GM10266 (cell line): ENCODE data around the gene GLI3.

Source experiments
- DNase-seq: peaks from one replicate; pipeline ENCODE4 v3.0.0; 2012; ENCODE audit errors: extremely low spot score
- TF ChIP-seq, protein P1 (sequence below): IDR thresholded peaks from 2 replicates; pipeline ENCODE4 v1.5.1; 2012; ENCODE audit warnings: mild to moderate bottlenecking, low read depth; ENCODE audit not compliant: control insufficient read depth, insufficient read depth; ENCODE audit errors: missing control alignments

Gene GLI3

DNA sequence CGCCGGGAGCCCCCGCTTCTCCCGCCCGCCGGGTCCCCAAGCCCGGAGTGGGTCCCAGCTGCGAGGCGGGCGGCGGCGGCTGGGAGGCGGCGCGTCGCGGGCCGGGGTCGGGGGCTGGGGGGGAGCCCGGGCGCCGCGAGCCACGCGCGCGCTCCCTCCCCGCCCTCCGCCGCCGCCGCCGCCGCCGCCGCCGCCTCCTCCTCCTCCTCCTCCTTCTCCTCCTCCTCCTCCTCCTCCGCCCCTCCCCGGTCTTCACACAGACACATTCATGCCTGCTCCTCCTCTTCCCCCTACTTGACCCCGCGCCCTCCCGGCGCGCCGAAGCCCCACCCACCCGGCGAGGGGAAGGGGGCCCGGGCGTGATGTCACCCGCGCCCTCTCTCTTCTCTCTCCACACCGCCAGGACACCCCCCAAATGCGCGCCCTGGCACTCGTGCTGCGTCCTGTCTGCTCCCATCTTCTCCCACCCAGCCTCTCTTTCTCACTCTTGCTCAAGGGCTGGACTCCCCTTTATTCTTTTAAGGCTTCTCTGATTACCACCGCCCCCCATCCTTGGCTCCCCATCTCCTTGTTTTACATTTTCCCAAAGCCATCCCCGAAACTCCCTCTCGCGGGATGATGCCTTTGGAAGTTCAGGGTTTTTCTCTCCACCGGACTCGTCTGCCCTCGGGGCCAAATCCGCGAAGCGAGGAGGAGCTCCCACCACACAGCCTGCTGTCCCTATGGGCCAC lies 967 bp upstream of the GLI3 start:
- DNase-seq: peak; percentile 41
- TF ChIP-seq, protein P1, sequence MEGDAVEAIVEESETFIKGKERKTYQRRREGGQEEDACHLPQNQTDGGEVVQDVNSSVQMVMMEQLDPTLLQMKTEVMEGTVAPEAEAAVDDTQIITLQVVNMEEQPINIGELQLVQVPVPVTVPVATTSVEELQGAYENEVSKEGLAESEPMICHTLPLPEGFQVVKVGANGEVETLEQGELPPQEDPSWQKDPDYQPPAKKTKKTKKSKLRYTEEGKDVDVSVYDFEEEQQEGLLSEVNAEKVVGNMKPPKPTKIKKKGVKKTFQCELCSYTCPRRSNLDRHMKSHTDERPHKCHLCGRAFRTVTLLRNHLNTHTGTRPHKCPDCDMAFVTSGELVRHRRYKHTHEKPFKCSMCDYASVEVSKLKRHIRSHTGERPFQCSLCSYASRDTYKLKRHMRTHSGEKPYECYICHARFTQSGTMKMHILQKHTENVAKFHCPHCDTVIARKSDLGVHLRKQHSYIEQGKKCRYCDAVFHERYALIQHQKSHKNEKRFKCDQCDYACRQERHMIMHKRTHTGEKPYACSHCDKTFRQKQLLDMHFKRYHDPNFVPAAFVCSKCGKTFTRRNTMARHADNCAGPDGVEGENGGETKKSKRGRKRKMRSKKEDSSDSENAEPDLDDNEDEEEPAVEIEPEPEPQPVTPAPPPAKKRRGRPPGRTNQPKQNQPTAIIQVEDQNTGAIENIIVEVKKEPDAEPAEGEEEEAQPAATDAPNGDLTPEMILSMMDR: no peak

DNA sequence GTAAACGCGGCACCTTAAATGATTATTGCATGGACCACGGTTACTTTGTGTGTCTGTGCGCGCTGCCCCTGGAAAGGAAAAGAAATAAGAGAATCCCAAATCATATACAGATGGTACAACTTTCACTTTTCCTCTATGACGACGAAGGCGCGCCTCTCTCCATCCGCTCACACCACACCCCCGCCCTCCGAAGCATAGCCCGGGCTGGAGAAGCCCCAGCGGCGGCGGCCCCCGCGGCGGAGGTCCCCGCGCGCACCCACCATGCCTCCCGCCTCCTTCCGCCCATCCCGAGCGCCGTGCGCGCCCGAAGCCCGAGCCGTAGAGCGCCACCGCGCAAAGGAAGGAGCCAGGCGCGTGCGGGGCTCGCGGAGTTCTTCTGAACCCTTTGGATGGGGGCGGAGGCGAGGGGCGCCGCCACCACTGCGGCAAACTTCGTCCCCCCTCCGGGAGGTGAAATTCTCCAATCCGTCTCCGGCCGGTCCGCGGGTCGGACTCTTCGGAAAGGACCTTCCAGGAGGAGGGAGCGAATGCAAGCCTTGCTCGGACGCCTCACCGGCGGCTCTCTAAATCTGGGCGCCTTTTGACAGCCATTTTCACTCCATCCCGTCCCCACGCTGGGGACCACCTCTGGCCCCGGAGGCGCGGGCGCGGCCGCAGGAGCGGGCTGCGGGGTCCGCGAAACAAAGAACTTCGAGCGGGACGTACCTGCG lies 588 bp downstream of the GLI3 start:
- DNase-seq: no peak
- TF ChIP-seq, protein P1: no peak

DNA sequence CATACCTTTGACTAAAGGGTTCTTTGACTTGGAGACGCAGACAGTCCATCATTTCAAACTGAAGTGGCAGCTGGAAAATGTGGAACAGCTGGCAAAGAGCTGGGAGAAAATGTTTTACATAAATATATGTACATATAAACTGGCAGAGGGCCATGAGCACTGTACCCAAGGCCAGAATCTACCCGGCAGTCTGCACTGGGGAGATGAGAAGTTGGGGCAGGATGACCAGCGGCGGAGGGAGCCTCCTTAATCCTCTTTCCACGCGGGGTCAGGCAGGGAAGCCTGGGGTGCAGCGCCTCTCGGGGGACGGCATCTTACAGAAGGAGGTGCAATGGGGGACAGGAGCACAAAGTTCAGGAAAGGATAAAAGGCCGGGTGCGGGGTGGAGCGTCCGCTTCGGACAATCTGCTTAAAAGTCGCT lies 1.3 kb downstream of the GLI3 start:
- DNase-seq: no peak
- TF ChIP-seq, protein P1: no peak

DNA sequence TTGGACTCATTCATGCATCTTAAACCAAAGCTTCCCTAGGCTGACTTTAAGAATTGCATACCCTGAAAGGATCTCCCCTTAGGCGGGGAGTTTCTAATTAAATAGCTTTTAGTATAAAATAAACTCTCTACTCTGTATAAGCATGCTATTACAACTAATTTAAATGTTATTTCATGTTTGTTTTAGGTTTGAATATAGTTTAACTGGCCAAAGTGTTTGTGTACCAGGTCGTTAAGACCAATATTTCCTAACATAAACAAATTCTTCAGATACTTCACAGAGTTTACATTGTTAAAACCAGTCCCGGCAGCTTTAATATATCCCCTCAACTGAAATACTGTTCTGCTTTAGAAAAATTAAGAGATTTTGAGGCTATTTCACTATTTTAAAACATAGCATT lies 2.3 kb downstream of the GLI3 start:
- no peak for DNase-seq

GRCh38 chr7:42233695-42234331 lies 3.2 kb downstream of the GLI3 start:
- DNase-seq: no peak
- TF ChIP-seq, protein P1: no peak

More for the DNA sequence above, 2.3 kb downstream of the GLI3 start:
- TF ChIP-seq, protein P1: no peak

DNA sequence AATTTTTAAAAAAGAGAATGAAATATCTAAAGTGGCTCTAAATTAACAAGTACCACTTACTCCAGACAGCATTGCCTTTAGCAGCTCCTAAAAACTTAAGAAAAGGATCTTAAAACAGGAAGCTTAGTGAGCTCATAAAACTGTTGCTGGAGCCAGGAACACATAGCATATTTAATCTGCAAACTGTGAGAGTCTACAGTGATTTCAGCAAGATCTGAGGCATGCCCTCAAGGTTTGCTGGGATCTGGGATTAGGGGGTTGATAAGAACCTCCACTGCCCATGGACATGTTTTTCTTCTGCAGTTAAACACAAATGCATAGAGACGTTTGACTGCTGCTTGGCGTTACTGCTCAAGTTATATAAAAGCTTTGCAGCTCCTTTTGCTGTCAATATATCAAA lies 3.8 kb downstream of the GLI3 start:
- TF ChIP-seq, protein P1: no peak
- no peak for DNase-seq
